Transverse colon (tissue), 4 donors: ENCODE measurements around the gene HNRNPA3. TPM values are rescaled to one million over a fixed set of nuclear protein-coding genes. Genes with fewer than 3 reads are reported as not detected.

Experiments used
- DNase-seq: peaks from one replicate; pipeline ENCODE4 v3.0.0-alpha.2; 2019
- H3K27ac ChIP-seq, 4 donors: fragments of 200-600 bp; sonication (generic); 2 replicates each; pipeline ENCODE4 v1.5.1; 2016 to 2018; ENCODE audit warnings: inconsistent platforms in 4 of 4
- H3K27me3 ChIP-seq: fragments of 200-600 bp; sonication (generic); 2 replicates; pipeline ENCODE4 v1.5.1; 2017; ENCODE audit warnings: inconsistent platforms
- H3K36me3 ChIP-seq, 4 donors: fragments of 200-600 bp; sonication (generic); 2 replicates each; pipeline ENCODE4 v1.5.1; 2017 to 2019; ENCODE audit warnings: inconsistent platforms in 4 of 4
- H3K4me1 ChIP-seq, 4 donors: fragments of 200-600 bp; sonication (generic); 2 replicates each; pipeline ENCODE4 v1.5.1; 2017 to 2020; ENCODE audit warnings: inconsistent platforms in 4 of 4
- H3K4me3 ChIP-seq, 4 donors: fragments of 200-600 bp; sonication (generic); 1 replicate in 1 of 4; 2 replicates in 3 of 4; pipeline versions ENCODE4 v1.5.1 to v1.6.1; 2017 to 2019; ENCODE audit warnings: inconsistent platforms in 4 of 4
- H3K9me3 ChIP-seq, 2 donors: fragments of 200-600 bp; sonication (generic); 2 replicates each; pipeline ENCODE4 v1.5.1; 2017 to 2019; ENCODE audit warnings: inconsistent platforms in 2 of 2
- CTCF ChIP-seq, 5 experiments: fragments of 200-600 bp in 3 of 5; fragments of 450-650 bp in 2 of 5; sonication (generic) in 3 of 5; IDR thresholded peaks; 1 replicate in 2 of 5; 2 replicates in 3 of 5; pipeline ENCODE4 v1.5.1; 2016 to 2017; ENCODE audit warnings: antibody characterized with exemption in 5 of 5, inconsistent platforms in 3 of 5, mild to moderate bottlenecking in 2 of 5, moderate library complexity in 1 of 5
- EP300 ChIP-seq: sonication (generic); formaldehyde crosslinking; IDR thresholded peaks from one replicate; pipeline ENCODE4 v1.6.1; 2017; ENCODE audit warnings: antibody characterized with exemption, low read depth
- POLR2A ChIP-seq: fragments of 450-650 bp; IDR thresholded peaks from one replicate; pipeline ENCODE4 v1.6.1; 2016; ENCODE audit warnings: antibody characterized with exemption, mild to moderate bottlenecking, moderate library complexity
- POLR2AphosphoS5 ChIP-seq, 3 donors: sonication (generic); formaldehyde crosslinking; IDR thresholded peaks; one replicate each; pipeline ENCODE4 v1.6.1; 2016; ENCODE audit warnings: antibody characterized with exemption in 3 of 3
- WGBS, 2 donors: methylation state at CpG; one replicate each; pipeline ENCODE4 v1.1.5; 2018; ENCODE audit warnings: low coverage in 1 of 2; 5-methylcytosine and 5-hydroxymethylcytosine counted together
- in situ Hi-C, 4 donors: fragments of 200-750 bp; cut with MboI; loops; one replicate each; pipeline versions ENCODE4 v1.15.0 to v1.15.1; 2017; ENCODE audit warnings: low sequenced_read_pairs in 3 of 4, low pct_ligation_motif_present in 1 of 4, low pct_unique_long_range_greater_than_20kb in 1 of 4
- intact Hi-C: fragments of 100-400 bp; cut with DNase I; formaldehyde crosslinking; loops from one replicate; pipeline ENCODE4 v1.15.1; 2023; ENCODE audit warnings: low total_unique reads
- total RNA-seq, 4 donors: library from RNA; depleted of rRNA; stranded (reverse); fragments of >200 nt; gene quantifications; one replicate each; pipeline ENCODE4 v1.1.0, GENCODE V29; 2016

Gene HNRNPA3
- total RNA-seq, 4 donors from 2014 or later: 40.6 to 83.2 (median 57.4) TPM

GRCh38 chr2:177187631-177188312 lies 24.8 kb upstream of the HNRNPA3 start:
- in situ Hi-C loops (no loop called here), intact Hi-C loops (no loop called here)
- TF ChIP-seq POLR2A (no peak), POLR2AphosphoS5 (IDR thresholded peaks at IDR 0.05) (peak in 1 of 3 donors; percentile 34)
- Histone ChIP-seq H3K27me3 (no peaks in the 10 kb centered on the region), H3K4me1 (peaks cover 0 to 11% (median 5%) of the 10 kb centered on the region in 4 donors), H3K4me3 (no peak overlapping the region), H3K36me3 (no peaks in the 10 kb centered on the region), H3K27ac (peak overlapping the region; percentile 17 to 57 (median 34)), H3K9me3 (no peaks in the 10 kb centered on the region)
- WGBS, 2 donors: 56 to 84% methylated on average over 3 to 8 of the region's 8 CpGs
- peak; percentile 51 for DNase-seq

- no peaks in the 10 kb centered on the region for H3K27me3 ChIP-seq
- 73 to 94% methylated on average over 2 to 7 of the region's 7 CpGs for WGBS, 2 donors
- peaks cover 0 to 16% (median 5%) of the 10 kb centered on the region in 4 donors for H3K4me1 ChIP-seq
- intact Hi-C loops (no loop called here), in situ Hi-C loops (no loop called here)
- no peak overlapping the region for H3K4me3 ChIP-seq
- no peaks in the 10 kb centered on the region for H3K9me3 ChIP-seq
- TF ChIP-seq EP300 (no peak), POLR2AphosphoS5 (IDR thresholded peaks at IDR 0.05) (no peak), CTCF (IDR thresholded peaks at IDR 0.05) (no peak), POLR2A (no peak)
- H3K27ac ChIP-seq: peak overlapping the region in 1 of 4 donors; percentile 17
- no peak for DNase-seq
- no peaks in the 10 kb centered on the region for H3K36me3 ChIP-seq
Measured at GRCh38 chr2:177188482-177189469, 23.8 kb upstream of the HNRNPA3 start.

- Histone ChIP-seq H3K9me3 (no peaks in the 10 kb centered on the region), H3K36me3 (no peaks in the 10 kb centered on the region), H3K27me3 (no peaks in the 10 kb centered on the region), H3K27ac (no peak overlapping the region), H3K4me1 (peaks cover 0 to 16% (median 5%) of the 10 kb centered on the region in 4 donors), H3K4me3 (no peak overlapping the region)
- intact Hi-C loops: no loop called here
- WGBS, 2 donors: 88 to 91% methylated on average over 1 of the region's 1 CpG
- in situ Hi-C loops: no loop called here
- TF ChIP-seq EP300: no peak
- TF ChIP-seq POLR2A: no peak
- no peak for TF ChIP-seq POLR2AphosphoS5 (IDR thresholded peaks at IDR 0.05)
- TF ChIP-seq CTCF (IDR thresholded peaks at IDR 0.05): no peak
- no peak for DNase-seq
Measured at GRCh38 chr2:177190941-177191340, 21.7 kb upstream of the HNRNPA3 start.

- Histone ChIP-seq H3K27ac (no peak overlapping the region), H3K4me1 (peaks cover 0 to 9% (median 1%) of the 10 kb centered on the region in 4 donors), H3K9me3 (no peaks in the 10 kb centered on the region), H3K36me3 (no peaks in the 10 kb centered on the region), H3K4me3 (no peak overlapping the region), H3K27me3 (no peaks in the 10 kb centered on the region)
- in situ Hi-C loops: no loop called here
- no peak for DNase-seq
- intact Hi-C loops: no loop called here
- TF ChIP-seq POLR2AphosphoS5 (IDR thresholded peaks at IDR 0.05): no peak
- no peak for TF ChIP-seq POLR2A
- no peak for TF ChIP-seq EP300
- no peak for TF ChIP-seq CTCF (IDR thresholded peaks at IDR 0.05)
- 55 to 56% methylated on average over 1 of the region's 1 CpG for WGBS, 2 donors
Measured at GRCh38 chr2:177192788-177193187, 19.8 kb upstream of the HNRNPA3 start.
